Adrenal gland (tissue), 12 donors: ENCODE data around the gene CHTF8. TPM values are rescaled to one million over a fixed set of nuclear protein-coding genes. Genes with fewer than 3 reads are reported as not detected.

Experiments used
- DNase-seq, 7 donors: peaks; one replicate each; pipeline ENCODE4 v3.0.0-alpha.2; 2019 to 2020
- H3K27ac ChIP-seq, 5 donors: fragments of 200-600 bp; sonication (generic) in 4 of 5; 1 replicate in 3 of 5; 2 replicates in 2 of 5; pipeline versions ENCODE4 v1.5.1 to v1.8.0; 2016 to 2020; ENCODE audit warnings: mild to moderate bottlenecking in 1 of 5
- H3K27me3 ChIP-seq: fragments of 200-600 bp; 2 replicates; pipeline ENCODE4 v1.8.0; 2021
- H3K36me3 ChIP-seq, 2 donors: fragments of 200-600 bp; replicated peaks in 1 of 2; 1 replicate in 1 of 2; 2 replicates in 1 of 2; pipeline versions ENCODE4 v1.5.1 to v1.8.0; 2018 to 2022
- H3K4me1 ChIP-seq, 2 donors: fragments of 200-600 bp; replicated peaks in 1 of 2; 1 replicate in 1 of 2; 2 replicates in 1 of 2; pipeline versions ENCODE4 v1.5.1 to v1.8.0; 2018 to 2021
- H3K4me3 ChIP-seq, 4 donors: fragments of 200-600 bp; sonication (generic) in 3 of 4; one replicate each; pipeline ENCODE4 v1.5.1; 2016 to 2018
- H3K9me3 ChIP-seq, 3 donors: fragments of 200-600 bp; sonication (generic) in 1 of 3; replicated peaks in 1 of 3; 1 replicate in 2 of 3; 2 replicates in 1 of 3; pipeline versions ENCODE4 v1.5.1 to v1.8.0; 2016 to 2021
- CTCF ChIP-seq, 6 experiments: fragments of 450-650 bp in 4 of 6; fragments of 200-600 bp in 2 of 6; sonication (generic) in 1 of 6; IDR thresholded peaks; 1 replicate in 5 of 6; 2 replicates in 1 of 6; pipeline versions ENCODE4 v1.5.1 to v1.8.0; 2016 to 2021; ENCODE audit warnings: antibody characterized with exemption in 6 of 6, mild to moderate bottlenecking in 2 of 6, moderate library complexity in 1 of 6
- POLR2A ChIP-seq, 2 donors: fragments of 450-650 bp; IDR thresholded peaks; one replicate each; pipeline ENCODE4 v1.6.1; 2017; ENCODE audit warnings: antibody characterized with exemption in 2 of 2, mild to moderate bottlenecking in 2 of 2, moderate library complexity in 1 of 2
- WGBS, 4 donors: extraction: QIAGEN DNeasy Blood & Tissue Kit in 2 of 4; methylation state at CpG; one replicate each; pipeline versions ENCODE4 v1.1.5 to v1.1.7; 2013 to 2017; 5-methylcytosine and 5-hydroxymethylcytosine counted together
- intact Hi-C, 2 donors: fragments of 100-400 bp; cut with DNase I; formaldehyde crosslinking; loops; one replicate each; pipeline versions ENCODE4 v1.14.1 to v1.15.0; 2022 to 2023
- polyA plus RNA-seq, 3 donors: library from polyadenylated mRNA; stranded (reverse); fragments of 200-250 nt in 2 of 3; fragments of 350-450 nt in 1 of 3; fragmentation: Illumina TruSeq in 1 of 3; extraction: RNeasy Lipid Tissue Mini Kit (QIAGEN cat#74804) in 1 of 3; gene quantifications; one replicate each; pipeline ENCODE4 v1.2.3, GENCODE V29; 2013 to 2014
- small RNA-seq, 2 donors: library from RNA; depleted of rRNA; stranded (forward); fragments of <200 nt; gene quantifications; one replicate each; pipeline ENCODE3, GENCODE V24; 2016
- total RNA-seq, 9 donors: library from RNA; depleted of rRNA in 4 of 9; stranded (reverse); fragments of >200 nt in 4 of 9; fragments of 120-200 nt in 1 of 9; fragmentation: NEBNext Ultra II Directional in 1 of 9; extraction: Animal tissue kit (Norgen Biotek cat#: 25700) in 1 of 9; gene quantifications; one replicate each; pipeline versions ENCODE4 v1.1.0 to v1.2.4, GENCODE V29; 2013 to 2023
- donor health status: healthy with polysubstance abuse.
- donor health status: Bipolar disorder and iron deficiency.
- donor health status: DM: yes; HTN: yes; CAD: no.
- donor health status: DM: no; HTN: no; CAD: no.
- donor health status: DM: no; HTN: no; CAD: no.
- donor health status: DM: yes; HTN: yes; CAD: no.

Gene CHTF8
- total and polyA plus RNA-seq, 12 donors, result 34.0 to 207 (median 81.7) TPM

DNA sequence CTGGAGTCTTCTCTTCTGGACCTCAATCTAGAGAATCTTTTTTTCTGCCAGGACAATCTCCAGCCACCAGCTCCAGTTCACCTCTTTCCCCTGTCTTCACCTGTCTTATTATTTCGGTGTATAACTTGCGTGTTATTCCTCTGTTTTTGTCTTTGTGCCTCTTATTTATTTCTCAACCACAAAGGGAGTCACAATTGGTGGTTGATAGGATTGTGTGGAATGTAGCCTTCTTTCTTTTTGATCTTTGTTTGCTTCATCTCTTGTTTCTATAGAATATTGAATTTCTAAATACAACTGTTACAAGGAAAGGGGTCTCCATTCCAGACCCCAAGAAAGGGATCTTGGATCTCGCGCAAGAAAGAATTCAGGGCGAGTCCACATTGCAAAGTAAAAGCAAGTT is 62.9 kb downstream of the CHTF8 start:
- H3K27me3 ChIP-seq, result no peaks in the 10 kb centered on the region
- H3K36me3 ChIP-seq, result no peaks in the 10 kb centered on the region
- intact Hi-C loops, result no loop called here
- WGBS, 4 donors, result 95 to 99% (median 98%) methylated on average over 5 of the region's 5 CpGs
- H3K27ac ChIP-seq, result no peak overlapping the region
- H3K9me3 ChIP-seq, result no peaks in the 10 kb centered on the region
- no peaks in the 10 kb centered on the region for H3K4me1 ChIP-seq
- no peak for DNase-seq
- H3K4me3 ChIP-seq, result no peak overlapping the region
- no peak for TF ChIP-seq CTCF (IDR thresholded peaks at IDR 0.05)
- no peak for TF ChIP-seq POLR2A (IDR thresholded peaks at IDR 0.05)

Small RNAs within 50 kb of the gene (small RNA-seq; reads per million reads assigned to genes)
- gene RNU6-22P, result 0 reads per million in 2 donors

Other genes starting within 250 kb of the CHTF8 start
- 1 to 10 TPM in 1 of 9 donors, under 1 TPM in 8; 0.06 to 1.1 (median 0.42) TPM for gene HAS3, start 26.9 kb downstream of the CHTF8 start, total RNA-seq
- gene HAS3, start 26.9 kb downstream of the CHTF8 start, polyA plus RNA-seq, result 1 to 10 TPM in 1 of 3 donors, under 1 TPM in 2; 0.27 to 1.2 (median 0.91) TPM
- gene UTP4, start 61 bp upstream of the CHTF8 start, total RNA-seq, result 10 to 100 TPM in 8 of 9 donors, 1 to 10 TPM in 1; 8.8 to 51.2 (median 23.2) TPM
- gene UTP4, start 61 bp upstream of the CHTF8 start, polyA plus RNA-seq, result 10 to 100 TPM; 16.2 to 50.8 (median 24.9) TPM
- 10 to 100 TPM in 8 of 9 donors, 1 to 10 TPM in 1; 9.8 to 52.7 (median 43.7) TPM for gene SNTB2, start 54.6 kb upstream of the CHTF8 start, total RNA-seq
- gene SNTB2, start 54.6 kb upstream of the CHTF8 start, polyA plus RNA-seq, result 1 to 10 TPM; 3.6 to 8.8 (median 8.4) TPM
- 10 to 100 TPM; 28.1 to 39.5 (median 34.5) TPM for gene VPS4A, start 178.8 kb upstream of the CHTF8 start, total RNA-seq
- gene VPS4A, start 178.8 kb upstream of the CHTF8 start, polyA plus RNA-seq, result 10 to 100 TPM; 31.2 to 55.1 (median 42.5) TPM
- 10 to 100 TPM in 8 of 9 donors, 1 to 10 TPM in 1; 9.7 to 61.9 (median 23.1) TPM for gene PDF, start 198.0 kb upstream of the CHTF8 start, total RNA-seq
- 1 to 10 TPM; 1.2 to 4.2 (median 2.0) TPM for gene PDF, start 198.0 kb upstream of the CHTF8 start, polyA plus RNA-seq
- 10 to 100 TPM; 41.2 to 85.3 (median 55.4) TPM for gene COG8, start 207.0 kb upstream of the CHTF8 start, total RNA-seq
- gene COG8, start 207.0 kb upstream of the CHTF8 start, polyA plus RNA-seq, result 10 to 100 TPM; 26.1 to 30.1 (median 28.0) TPM
- 10 to 100 TPM; 10.5 to 38.0 (median 21.7) TPM for gene NIP7, start 207.2 kb upstream of the CHTF8 start, total RNA-seq
- 10 to 100 TPM; 12.4 to 28.3 (median 13.6) TPM for gene NIP7, start 207.2 kb upstream of the CHTF8 start, polyA plus RNA-seq
- gene TMED6, start 219.2 kb upstream of the CHTF8 start, total RNA-seq, result under 1 TPM in 5 of 9 donors, not detected in 4; 0.22 to 0.56 (median 0.42) TPM
- gene TMED6, start 219.2 kb upstream of the CHTF8 start, polyA plus RNA-seq, result 1 to 10 TPM in 1 of 3 donors, under 1 TPM in 1, not detected in 1; 0.22 to 2.5 TPM